Activated naive CD4-positive, alpha-beta T cell treated with anti-CD3 and anti-CD28 coated beads, Interleukin-2, amount 50 U/mL, for 72 hours (primary cell): ENCODE measurements around the gene ZNF506. TPM values are rescaled to one million over a fixed set of nuclear protein-coding genes. Genes with fewer than 3 reads are reported as not detected.

Source experiments
- total RNA-seq, 2 donors: library from RNA; stranded (reverse); gene quantifications; one replicate each; pipeline ENCODE4 v1.2.3, GENCODE V29; 2022

ZNF506 gene
- total RNA-seq, 2 donors from 2014 or later = 31.7 to 36.2 TPM

Other genes starting within 250 kb of the ZNF506 start
- gene PBX4, start 203.1 kb downstream of the ZNF506 start, total RNA-seq = 10 to 100 TPM; 27.6 to 37.3 TPM
- 100 to 1,000 TPM in 1 of 2 donors, 10 to 100 TPM in 1; 35.4 to 122 TPM for gene LPAR2, start 193.5 kb downstream of the ZNF506 start, total RNA-seq
- 100 to 1,000 TPM in 1 of 2 donors, 10 to 100 TPM in 1; 69.7 to 106 TPM for gene GMIP, start 178.1 kb downstream of the ZNF506 start, total RNA-seq
- gene ATP13A1, start 158.1 kb downstream of the ZNF506 start, total RNA-seq = 10 to 100 TPM; 35.6 to 83.0 TPM
- gene ZNF101, start 152.9 kb downstream of the ZNF506 start, total RNA-seq = 10 to 100 TPM; 66.9 to 79.6 TPM
- 10 to 100 TPM in 1 of 2 donors, 1 to 10 TPM in 1; 7.3 to 11.6 TPM for gene ZNF14, start 88.6 kb downstream of the ZNF506 start, total RNA-seq
- gene ZNF253, start 44.1 kb upstream of the ZNF506 start, total RNA-seq = 10 to 100 TPM; 19.9 to 20.7 TPM
- 10 to 100 TPM; 24.4 to 28.5 TPM for gene ZNF93, start 79.2 kb upstream of the ZNF506 start, total RNA-seq
- gene ZNF682, start 217.8 kb upstream of the ZNF506 start, total RNA-seq = 10 to 100 TPM in 1 of 2 donors, 1 to 10 TPM in 1; 7.9 to 12.8 TPM